NCI-H146 (cell line): ENCODE results near the gene GABRR2.
"Not testable (repeated sequence)": the region's sequence is repeated elsewhere in the genome, so short reads cannot be mapped to it uniquely, and the experiment has no call there.

Source experiments
- DNase-seq: peaks from one replicate; lab custom pipeline; 2025; lab: John Stamatoyannopoulos, UW

The GABRR2 gene

DNA sequence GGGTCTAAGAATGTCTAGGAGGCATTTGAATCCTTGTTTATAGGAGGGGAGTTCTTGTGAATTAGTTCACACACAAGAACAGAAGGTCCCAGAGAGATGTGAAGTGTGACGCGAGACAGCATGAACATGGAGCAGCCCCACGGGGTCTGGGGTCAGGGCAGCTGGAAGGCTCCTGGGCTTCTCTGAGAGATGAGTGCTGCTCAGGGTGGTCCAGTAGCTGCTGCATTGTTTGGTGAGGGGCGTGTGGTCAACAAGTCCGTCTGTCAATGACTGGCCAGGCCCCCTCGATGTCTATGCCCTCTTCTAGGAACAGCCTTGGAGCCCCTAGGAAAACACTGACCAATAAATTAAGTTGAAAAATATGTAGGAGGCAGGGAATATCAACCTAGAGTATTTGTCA, 57.8 kb downstream of the GABRR2 start:
- DNase-seq: no peak

GRCh38 chr6:89255417-89255816, 59.7 kb downstream of the GABRR2 start:
- no peak for DNase-seq

- no peak for DNase-seq
These were observed 60.5 kb downstream of the GABRR2 start for GRCh38 chr6:89254569-89254968.

DNA sequence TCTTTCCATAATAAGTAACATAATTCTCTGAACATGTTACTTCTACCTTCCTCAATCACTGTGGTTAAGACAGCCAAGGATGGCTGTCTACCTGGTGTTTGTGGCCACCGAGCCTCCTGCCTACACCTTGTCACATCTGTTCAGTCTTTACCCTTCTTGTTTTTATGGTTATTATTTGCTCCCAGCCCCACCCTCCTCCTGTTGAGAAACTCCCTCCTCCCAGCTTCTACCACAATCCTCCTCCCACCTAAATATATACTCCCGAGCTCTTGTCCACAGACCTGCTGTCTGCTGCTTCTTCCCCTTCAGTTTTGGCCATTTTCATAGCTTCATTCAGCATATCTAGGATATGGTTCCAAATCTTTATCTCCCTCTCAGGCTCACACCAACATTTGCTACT, 62.2 kb downstream of the GABRR2 start:
- DNase-seq: no peak

DNA sequence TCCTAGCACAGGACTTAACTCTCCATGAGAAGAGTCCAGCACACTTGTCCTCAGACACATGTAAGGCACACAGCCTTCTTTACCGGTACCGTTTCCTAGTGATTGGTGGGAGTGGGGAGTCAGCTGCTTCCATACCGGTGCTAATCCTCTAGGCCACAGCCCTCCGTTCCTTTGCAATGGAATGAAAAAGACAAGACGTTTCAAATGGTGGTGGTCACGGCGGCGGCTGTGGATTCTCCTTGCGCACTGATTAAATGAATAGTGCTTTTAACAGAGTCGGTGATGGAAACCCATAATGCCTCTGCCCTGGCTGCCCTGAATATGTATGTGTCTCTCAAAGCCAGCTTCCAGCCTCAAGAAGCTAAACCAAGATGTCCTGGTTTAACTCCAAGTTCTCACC, 63.1 kb downstream of the GABRR2 start:
- no peak for DNase-seq

- DNase-seq: no peak
These were observed 63.9 kb downstream of the GABRR2 start for GRCh38 chr6:89251170-89251569.

DNA sequence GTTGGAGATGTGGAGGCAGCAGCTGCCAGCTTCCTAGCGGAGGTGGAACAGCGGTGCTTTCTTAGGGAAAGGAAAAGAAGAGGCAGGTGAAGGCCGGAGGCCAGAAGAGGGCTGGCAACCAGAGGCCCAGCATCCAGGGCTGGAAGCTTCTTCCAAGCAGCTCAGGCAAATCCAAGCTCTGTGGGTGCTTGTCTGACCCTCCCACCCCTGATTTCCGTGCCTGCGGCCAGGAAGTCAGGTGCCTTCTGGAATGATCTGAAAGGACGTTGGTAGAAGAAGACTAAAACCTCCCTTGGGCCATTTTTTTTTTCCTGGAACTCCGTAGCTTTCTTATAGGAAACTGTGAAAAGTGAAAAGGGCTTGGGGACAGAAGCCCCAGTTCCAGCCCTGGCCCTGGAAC, 64.9 kb downstream of the GABRR2 start:
- no peak for DNase-seq

GRCh38 chr6:89244241-89244985, 70.7 kb downstream of the GABRR2 start:
- DNase-seq: no peak

DNA sequence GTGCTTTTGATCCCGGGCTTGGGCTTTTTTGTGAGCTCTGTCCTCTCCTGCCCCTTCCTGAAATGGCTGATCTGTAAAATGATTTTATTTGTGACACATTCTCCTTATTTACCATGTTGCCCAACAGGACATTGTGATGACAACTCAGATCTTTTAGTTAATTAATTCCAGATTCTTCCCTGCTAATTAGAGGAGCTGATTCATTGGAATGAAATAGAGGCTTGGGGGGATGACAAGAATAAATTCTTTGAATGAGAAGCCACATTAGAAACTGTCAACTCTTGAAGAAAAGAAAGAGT, 71.8 kb downstream of the GABRR2 start:
- no peak for DNase-seq

DNA sequence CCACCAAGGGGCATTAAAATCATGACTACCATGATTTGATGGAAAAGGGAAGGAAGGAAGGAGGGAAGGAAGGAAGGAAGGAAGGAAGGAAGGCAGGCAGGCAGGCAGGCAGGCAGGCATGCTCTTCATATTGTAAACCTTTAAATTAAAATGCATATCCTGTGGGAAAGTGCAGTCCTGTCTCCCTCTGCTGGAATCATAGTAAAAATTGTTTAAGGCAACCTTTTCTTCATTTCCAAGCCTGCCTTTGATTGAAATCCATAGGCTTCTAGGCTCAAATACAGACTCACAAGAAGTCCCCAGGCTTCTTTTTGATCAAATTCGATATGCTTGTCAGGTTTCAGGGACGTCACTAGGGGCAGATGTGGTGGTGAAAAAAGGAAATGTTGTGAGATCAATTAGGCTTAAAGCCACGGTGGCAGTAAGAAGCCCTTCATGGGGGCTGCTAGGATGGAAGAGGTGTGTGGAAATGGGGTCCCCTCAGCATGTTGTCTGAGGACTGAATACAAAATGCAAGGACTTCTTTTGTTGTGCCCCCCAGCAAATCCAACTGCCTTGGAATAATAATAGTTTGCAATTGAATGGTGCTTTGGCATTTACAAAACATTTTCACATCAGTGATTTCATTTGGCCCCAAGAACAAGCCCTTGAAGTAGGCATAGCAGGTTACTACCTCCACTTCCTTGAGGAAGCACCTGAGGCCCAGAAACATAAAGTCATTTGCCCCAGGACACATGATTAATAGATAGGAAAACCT, 72.3 kb downstream of the GABRR2 start:
- peak; percentile 57 for DNase-seq

- DNase-seq: no peak
These were observed 75.8 kb downstream of the GABRR2 start for GRCh38 chr6:89239338-89239737.

- DNase-seq: no peak
These were observed 77.9 kb downstream of the GABRR2 start for GRCh38 chr6:89237158-89237557.

DNA sequence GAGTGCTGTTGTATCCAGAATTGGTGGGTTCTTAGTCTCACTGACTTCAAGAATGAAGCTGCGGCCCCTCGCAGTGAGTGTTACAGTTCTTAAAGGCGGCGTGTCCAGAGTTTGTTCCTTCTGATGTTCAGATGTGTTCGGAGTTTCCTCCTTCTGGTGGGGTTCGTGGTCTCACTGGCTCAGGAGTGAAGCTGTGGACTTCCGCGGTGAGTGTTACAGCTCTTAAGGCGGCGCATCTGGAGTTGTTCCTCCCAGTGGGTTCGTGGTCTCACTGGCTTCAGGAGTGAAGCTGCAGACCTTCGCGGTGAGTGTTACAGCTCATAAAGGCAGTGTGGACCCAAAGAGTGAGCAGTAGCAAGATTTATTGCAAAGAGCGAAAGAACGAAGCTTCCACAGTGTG, 81.5 kb downstream of the GABRR2 start:
- not testable (repeated sequence) for DNase-seq

GRCh38 chr6:89222712-89223039, 92.4 kb downstream of the GABRR2 start:
- DNase-seq: no peak

DNA sequence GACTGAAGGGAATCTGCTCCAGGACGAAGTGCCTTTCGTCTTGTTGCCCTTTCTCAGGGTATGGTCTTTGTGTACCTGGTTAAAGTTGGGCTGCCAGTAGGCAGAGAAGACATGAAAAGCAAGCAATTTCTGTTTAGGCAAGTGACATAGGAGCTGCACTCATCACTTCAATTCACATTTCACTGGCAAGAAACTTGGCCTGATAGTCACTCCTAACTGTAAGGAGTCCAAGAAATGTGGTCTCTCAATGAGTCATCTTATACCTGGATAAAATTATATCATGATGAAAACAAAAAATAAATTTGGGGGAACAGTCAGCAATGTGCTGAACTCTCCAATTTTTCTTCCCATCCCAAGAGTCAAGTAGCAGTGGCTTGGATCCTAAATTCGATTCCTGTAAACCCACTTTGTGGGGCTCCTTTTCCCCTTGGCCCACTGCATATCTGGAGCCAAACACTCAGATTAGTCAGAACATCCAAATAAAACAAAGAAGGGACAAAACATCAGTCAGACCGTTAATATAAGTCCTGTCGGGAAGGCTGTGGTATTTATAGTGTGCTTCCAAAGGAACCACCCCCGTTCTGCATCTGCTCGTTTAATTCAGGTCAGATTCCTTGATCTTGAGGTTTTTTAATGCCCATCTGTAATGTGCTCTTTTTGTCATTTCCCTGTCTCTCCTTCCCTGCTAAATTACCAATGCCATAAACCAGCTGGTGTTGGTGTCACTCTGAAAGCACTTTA, 93.0 kb downstream of the GABRR2 start:
- no peak for DNase-seq

DNA sequence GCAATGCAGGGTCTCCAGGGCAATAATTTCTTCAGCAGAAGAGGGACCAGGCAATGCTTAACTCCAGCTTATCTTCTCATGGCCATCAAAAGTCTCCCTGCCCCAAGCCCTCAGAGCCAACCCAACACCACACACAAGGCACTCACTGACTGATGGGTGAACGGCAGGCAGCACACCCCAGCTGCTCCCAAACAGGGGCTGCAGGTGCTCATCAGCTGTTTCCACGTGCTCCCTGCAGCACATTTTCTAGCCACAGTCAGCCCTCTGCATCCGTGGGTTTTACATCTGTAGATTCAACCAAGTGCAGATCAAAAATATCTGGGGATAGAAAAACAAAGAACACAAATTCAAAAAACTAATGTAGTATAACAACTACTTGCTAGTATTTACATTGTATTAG, 94.0 kb downstream of the GABRR2 start:
- no peak for DNase-seq

- DNase-seq: no peak
These were observed 97.7 kb downstream of the GABRR2 start, which contains the start of gene GABRR1 for GRCh38 chr6:89217299-89217910. Gene GABRR1 (minus strand): TSS chr6:89217358. CDS start chr6:89217322, 36 bp downstream.

- DNase-seq: no peak
These were observed 98.7 kb downstream of the GABRR2 start for GRCh38 chr6:89216411-89216810.

GRCh38 chr6:89215391-89215790, 99.7 kb downstream of the GABRR2 start:
- no peak for DNase-seq

DNA sequence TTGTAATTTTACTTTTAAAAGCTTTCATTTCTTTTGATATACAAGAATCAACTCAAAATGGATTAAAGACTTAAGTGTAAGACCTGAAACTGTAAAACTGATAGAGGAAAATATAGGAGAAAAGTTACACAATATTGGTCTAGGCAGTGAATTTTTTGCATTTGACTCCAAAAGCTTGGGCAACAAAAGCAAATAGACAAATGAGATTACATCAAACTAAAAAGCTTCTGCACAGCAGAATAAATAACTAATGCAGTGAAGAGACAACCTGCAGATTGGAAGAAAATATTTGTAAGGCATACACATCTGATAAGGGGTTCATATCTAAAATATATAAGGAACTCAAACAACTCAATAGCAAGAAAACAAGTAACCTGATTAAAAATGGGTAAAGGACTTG, 100.9 kb downstream of the GABRR2 start:
- no peak for DNase-seq

DNA sequence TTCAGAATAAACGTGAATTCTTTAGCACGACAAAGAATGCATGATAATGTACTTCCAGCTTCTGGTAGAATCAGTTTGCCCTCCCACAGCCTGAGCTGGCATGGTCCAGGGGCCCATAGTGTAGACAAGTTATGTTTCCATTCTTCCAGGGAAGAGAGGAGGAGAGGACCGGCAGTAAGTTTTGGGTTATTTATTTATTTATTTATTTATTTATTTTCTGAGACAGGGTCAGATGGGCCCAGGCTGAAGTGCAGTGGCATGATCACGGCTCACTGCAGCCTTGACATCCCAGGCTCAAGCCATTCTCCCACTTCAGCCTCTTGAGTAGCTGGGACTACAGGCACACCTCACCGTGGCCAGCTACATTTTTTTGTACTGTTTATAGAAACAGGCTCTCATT, 102.6 kb downstream of the GABRR2 start:
- no peak for DNase-seq

DNA sequence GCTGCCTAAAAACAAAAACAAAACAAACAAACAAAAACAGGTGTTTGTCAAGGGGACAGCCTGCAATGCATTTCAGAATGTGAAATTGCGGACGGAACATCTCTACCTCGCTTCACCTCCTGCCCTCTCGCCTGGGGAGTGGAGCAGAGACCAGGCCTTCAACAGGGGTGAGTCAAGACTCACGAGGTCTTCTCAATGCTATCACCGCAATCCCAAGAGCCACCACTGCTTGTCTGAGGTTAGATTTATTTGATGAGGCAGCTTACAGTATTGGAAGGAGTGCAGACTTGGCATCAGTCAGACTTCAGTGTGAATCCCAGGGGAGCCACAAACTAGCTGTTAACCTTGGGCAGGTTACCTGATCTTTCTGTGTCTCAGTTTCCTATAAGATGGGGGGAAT, 105.6 kb downstream of the GABRR2 start:
- DNase-seq: no peak

DNA sequence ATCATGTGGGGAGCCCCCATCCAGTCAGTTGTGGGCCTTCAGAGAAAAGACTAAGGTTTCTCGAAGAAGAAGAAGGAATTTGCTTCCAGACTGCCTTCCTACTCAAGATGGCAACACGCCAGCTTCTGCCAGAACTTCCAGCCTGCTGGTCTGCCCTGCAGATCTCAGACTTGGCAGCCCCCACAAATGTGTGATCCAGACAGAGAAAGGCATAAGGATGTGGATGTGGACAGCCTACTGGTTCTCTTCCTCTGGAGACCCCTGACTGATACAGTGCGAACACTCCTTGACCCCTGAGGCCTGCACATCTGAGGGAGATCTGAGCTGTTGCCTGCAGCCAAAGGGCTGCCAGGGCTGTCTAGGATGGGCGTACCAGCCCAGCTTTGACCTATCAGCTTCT, 106.5 kb downstream of the GABRR2 start:
- DNase-seq: no peak
